Spleen (tissue), 11 donors: ENCODE measurements around the gene ABCC10. TPM values are rescaled to one million over a fixed set of nuclear protein-coding genes. Genes with fewer than 3 reads are reported as not detected.

Experiments
- DNase-seq: peaks from one replicate; pipeline ENCODE4 v3.0.0-alpha.2; 2020
- H3K27ac ChIP-seq, 8 donors: fragments of 200-600 bp; sonication (generic) in 7 of 8; 1 replicate in 4 of 8; 2 replicates in 4 of 8; pipeline versions ENCODE4 v1.5.0 to v1.8.0; 2016 to 2021; ENCODE audit warnings: inconsistent platforms in 4 of 8, mild to moderate bottlenecking in 4 of 8, moderate library complexity in 1 of 8
- H3K27me3 ChIP-seq, 7 donors: fragments of 200-600 bp; sonication (generic) in 6 of 7; replicated peaks in 1 of 7; 1 replicate in 4 of 7; 2 replicates in 3 of 7; pipeline versions ENCODE4 v1.5.0 to v1.8.0; 2016 to 2021; ENCODE audit warnings: inconsistent platforms in 3 of 7, mild to moderate bottlenecking in 1 of 7
- H3K36me3 ChIP-seq, 6 donors: fragments of 200-600 bp; sonication (generic) in 5 of 6; 1 replicate in 4 of 6; 2 replicates in 2 of 6; pipeline versions ENCODE4 v1.5.0 to v1.8.0; 2016 to 2021; ENCODE audit warnings: inconsistent platforms in 2 of 6
- H3K4me1 ChIP-seq, 6 donors: fragments of 200-600 bp; sonication (generic) in 5 of 6; 1 replicate in 3 of 6; 2 replicates in 3 of 6; pipeline versions ENCODE4 v1.5.0 to v1.8.0; 2016 to 2021; ENCODE audit warnings: inconsistent platforms in 3 of 6
- H3K4me3 ChIP-seq, 8 donors: fragments of 200-600 bp; sonication (generic) in 7 of 8; 1 replicate in 4 of 8; 2 replicates in 4 of 8; pipeline versions ENCODE4 v1.5.0 to v1.8.0; 2016 to 2021; ENCODE audit warnings: inconsistent platforms in 4 of 8, mild to moderate bottlenecking in 4 of 8, moderate library complexity in 2 of 8
- H3K9me3 ChIP-seq, 8 donors: fragments of 200-600 bp; sonication (generic) in 7 of 8; 1 replicate in 4 of 8; 2 replicates in 4 of 8; pipeline versions ENCODE4 v1.5.0 to v1.8.0; 2016 to 2021; ENCODE audit warnings: inconsistent platforms in 4 of 8
- POLR2A ChIP-seq, 3 donors: fragments of 450-650 bp; IDR thresholded peaks; one replicate each; pipeline ENCODE4 v1.5.1; 2017; ENCODE audit warnings: antibody characterized with exemption in 3 of 3, mild to moderate bottlenecking in 1 of 3
- POLR2AphosphoS5 ChIP-seq, 3 donors: sonication (generic); formaldehyde crosslinking; IDR thresholded peaks; one replicate each; pipeline ENCODE4 v1.5.1; 2017; ENCODE audit warnings: antibody characterized with exemption in 3 of 3
- WGBS, 5 donors: extraction: QIAGEN DNeasy Blood & Tissue Kit in 3 of 5; methylation state at CpG; one replicate each; pipeline versions ENCODE4 v1.1.5 to v1.1.7; 2013 to 2018; 5-methylcytosine and 5-hydroxymethylcytosine counted together
- intact Hi-C: fragments of 100-400 bp; cut with DNase I; formaldehyde crosslinking; loops from one replicate; pipeline ENCODE4 v1.15.0; 2023; ENCODE audit warnings: low total_unique reads
- polyA plus RNA-seq, 3 donors: library from polyadenylated mRNA; stranded (reverse); fragments of 200-250 nt; gene quantifications; one replicate each; pipeline ENCODE4 v1.2.1, GENCODE V29; 2013
- total RNA-seq, 7 donors: library from RNA; depleted of rRNA in 3 of 7; stranded (reverse); fragments of >200 nt in 3 of 7; fragmentation: NEBNext Ultra II Directional in 4 of 7; extraction: Animal tissue kit (Norgen Biotek cat#: 25700) in 4 of 7; gene quantifications; one replicate each; pipeline versions ENCODE4 v1.1.0 to v1.2.1, GENCODE V29; 2016 to 2021
- TF ChIP-seq, protein P1 (sequence below), 11 experiments: fragments of 200-600 bp in 7 of 11; fragments of 450-650 bp in 4 of 11; sonication (generic) in 4 of 11; IDR thresholded peaks in 8 of 11; conservative IDR thresholded peaks in 3 of 11; 1 replicate in 7 of 11; 2 replicates in 4 of 11; pipeline versions ENCODE4 v1.4.0 to v1.8.0; 2016 to 2021; ENCODE audit warnings: antibody characterized with exemption in 11 of 11, inconsistent platforms in 4 of 11, mild to moderate bottlenecking in 1 of 11
- donor health status: healthy with polysubstance abuse.
- donor health status: DM: no; HTN: no; CAD: no; lungs with moderate emphysema.
- donor health status: DM: no; HTN: no; CAD: no.
- donor health status: Bipolar disorder and iron deficiency.
- donor health status: healthy.
- donor health status: DM: no; HTN: no; CAD: no.
- donor health status: DM: yes; HTN: yes; CAD: no.

Gene ABCC10
- total and polyA plus RNA-seq, 10 donors: 13.1 to 52.6 (median 31.6) TPM

DNA sequence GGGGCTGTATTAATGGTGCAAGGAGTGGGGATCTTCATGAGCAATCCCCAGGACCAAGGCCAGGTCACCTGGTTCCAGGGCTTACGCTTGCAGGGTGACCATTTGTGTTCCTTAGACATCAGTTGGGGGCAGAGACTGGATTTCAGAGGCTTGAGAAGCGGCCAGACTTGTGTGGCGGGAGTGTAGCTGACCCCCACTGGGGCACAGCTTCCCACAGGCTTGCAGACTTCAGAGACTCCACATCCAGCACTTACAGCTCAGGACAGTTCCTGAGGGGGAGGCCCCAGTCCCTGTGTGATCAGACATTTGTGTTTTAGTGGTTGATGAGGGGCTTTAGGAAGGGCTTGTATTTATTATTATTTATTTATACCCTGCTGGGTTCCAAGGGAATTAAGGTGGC lies 65.3 kb downstream of the ABCC10 start:
- 80 to 89% (median 83%) methylated on average over 2 to 3 of the region's 3 CpGs for WGBS, 5 donors
- Histone ChIP-seq H3K9me3 (no peaks in the 10 kb centered on the region), H3K36me3 (peaks cover 0 to 36% (median 1%) of the 10 kb centered on the region in 6 donors), H3K27ac (peak overlapping the region in 1 of 8 donors; percentile 9), H3K4me1 (peaks cover 0 to 20% (median 14%) of the 10 kb centered on the region in 6 donors), H3K27me3 (no peaks in the 10 kb centered on the region), H3K4me3 (no peak overlapping the region)
- no peak for TF ChIP-seq POLR2AphosphoS5 (IDR thresholded peaks at IDR 0.05)
- TF ChIP-seq, protein P1, sequence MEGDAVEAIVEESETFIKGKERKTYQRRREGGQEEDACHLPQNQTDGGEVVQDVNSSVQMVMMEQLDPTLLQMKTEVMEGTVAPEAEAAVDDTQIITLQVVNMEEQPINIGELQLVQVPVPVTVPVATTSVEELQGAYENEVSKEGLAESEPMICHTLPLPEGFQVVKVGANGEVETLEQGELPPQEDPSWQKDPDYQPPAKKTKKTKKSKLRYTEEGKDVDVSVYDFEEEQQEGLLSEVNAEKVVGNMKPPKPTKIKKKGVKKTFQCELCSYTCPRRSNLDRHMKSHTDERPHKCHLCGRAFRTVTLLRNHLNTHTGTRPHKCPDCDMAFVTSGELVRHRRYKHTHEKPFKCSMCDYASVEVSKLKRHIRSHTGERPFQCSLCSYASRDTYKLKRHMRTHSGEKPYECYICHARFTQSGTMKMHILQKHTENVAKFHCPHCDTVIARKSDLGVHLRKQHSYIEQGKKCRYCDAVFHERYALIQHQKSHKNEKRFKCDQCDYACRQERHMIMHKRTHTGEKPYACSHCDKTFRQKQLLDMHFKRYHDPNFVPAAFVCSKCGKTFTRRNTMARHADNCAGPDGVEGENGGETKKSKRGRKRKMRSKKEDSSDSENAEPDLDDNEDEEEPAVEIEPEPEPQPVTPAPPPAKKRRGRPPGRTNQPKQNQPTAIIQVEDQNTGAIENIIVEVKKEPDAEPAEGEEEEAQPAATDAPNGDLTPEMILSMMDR (IDR thresholded peaks at IDR 0.05 in 8 of 11, conservative IDR thresholded peaks at IDR 0.05 in 3 of 11): no peak
- no peak for TF ChIP-seq POLR2A (IDR thresholded peaks at IDR 0.05)
- intact Hi-C loops: no loop called here
- no peak for DNase-seq

DNA sequence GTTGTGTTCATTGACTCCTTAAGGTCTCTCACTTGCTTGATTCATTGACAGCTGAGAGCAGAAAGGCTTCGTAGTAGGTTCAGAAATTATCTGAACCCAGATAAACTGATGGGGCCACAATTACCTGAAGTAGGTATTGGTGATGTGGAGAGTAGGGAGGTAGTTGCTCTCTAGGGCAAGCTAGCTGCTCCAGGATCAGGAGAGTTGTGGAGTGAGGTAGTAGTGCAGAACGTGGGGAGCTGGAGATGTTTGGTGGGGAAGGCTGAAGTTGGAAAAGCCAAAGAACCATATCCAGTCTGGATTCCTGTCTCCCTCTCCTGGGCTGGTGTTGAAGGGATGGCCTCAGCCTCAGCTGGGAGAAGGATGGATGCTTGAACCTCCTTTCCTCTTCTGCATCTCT lies 65.9 kb downstream of the ABCC10 start:
- Histone ChIP-seq H3K27me3 (no peaks in the 10 kb centered on the region), H3K9me3 (no peaks in the 10 kb centered on the region), H3K4me3 (no peak overlapping the region), H3K4me1 (peaks cover 0 to 20% (median 14%) of the 10 kb centered on the region in 6 donors), H3K36me3 (peaks cover 0 to 39% (median 6%) of the 10 kb centered on the region in 6 donors), H3K27ac (no peak overlapping the region)
- TF ChIP-seq POLR2A (IDR thresholded peaks at IDR 0.05) (no peak), POLR2AphosphoS5 (IDR thresholded peaks at IDR 0.05) (no peak)
- TF ChIP-seq, protein P1 (IDR thresholded peaks at IDR 0.05 in 8 of 11, conservative IDR thresholded peaks at IDR 0.05 in 3 of 11): no peak
- 83 to 94% (median 84%) methylated on average over 2 of the region's 2 CpGs for WGBS, 5 donors
- intact Hi-C loops: no loop called here
- DNase-seq: no peak

DNA sequence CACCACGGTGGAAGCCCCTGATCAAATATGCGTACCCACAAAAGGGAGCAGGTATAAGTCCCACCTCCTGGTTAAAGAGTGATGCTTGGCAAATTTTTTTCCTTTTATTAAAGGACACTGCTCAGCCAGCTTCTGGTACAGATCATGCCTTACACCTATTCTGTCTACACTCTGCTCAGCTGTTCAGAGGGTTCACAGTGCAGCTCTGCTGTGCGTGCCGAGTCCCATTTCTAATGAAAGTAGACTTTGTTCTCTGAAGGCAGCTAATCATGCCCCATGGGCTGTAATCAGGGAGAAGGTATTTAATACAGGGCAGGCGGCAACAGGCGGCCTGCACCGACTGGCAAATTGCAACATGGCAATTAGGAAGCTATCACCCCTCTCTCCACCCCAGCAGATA lies 66.5 kb downstream of the ABCC10 start:
- Histone ChIP-seq H3K36me3 (peaks cover 0 to 40% (median 11%) of the 10 kb centered on the region in 6 donors), H3K4me1 (peaks cover 0 to 20% (median 14%) of the 10 kb centered on the region in 6 donors), H3K27ac (no peak overlapping the region), H3K4me3 (no peak overlapping the region), H3K27me3 (no peaks in the 10 kb centered on the region), H3K9me3 (no peaks in the 10 kb centered on the region)
- intact Hi-C loops: no loop called here
- no peak for DNase-seq
- TF ChIP-seq, protein P1 (IDR thresholded peaks at IDR 0.05 in 8 of 11, conservative IDR thresholded peaks at IDR 0.05 in 3 of 11): no peak
- TF ChIP-seq POLR2AphosphoS5 (IDR thresholded peaks at IDR 0.05) (no peak), POLR2A (IDR thresholded peaks at IDR 0.05) (no peak)
- 89 to 95% (median 94%) methylated on average over 7 of the region's 7 CpGs for WGBS, 5 donors

DNA sequence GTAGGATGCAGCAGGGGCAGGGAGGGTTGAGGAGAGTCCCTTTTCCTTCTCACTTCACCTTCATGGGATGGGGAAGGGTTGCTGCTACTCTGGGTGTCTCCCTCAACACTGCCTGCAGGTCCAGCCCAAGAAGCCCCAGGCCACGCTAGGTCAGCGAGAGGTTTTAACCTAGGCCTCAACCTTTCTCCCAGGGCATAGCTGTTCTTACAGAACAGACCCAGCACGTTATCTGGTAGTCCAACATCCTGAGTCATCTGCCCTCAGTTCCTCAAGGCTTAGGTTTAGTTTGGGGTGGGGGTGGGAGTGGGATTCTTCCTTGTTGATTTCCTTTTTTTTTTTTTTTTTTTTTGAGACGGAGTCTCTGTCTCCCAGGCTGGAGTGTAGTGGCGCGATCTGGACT lies 67.0 kb downstream of the ABCC10 start:
- no peak overlapping the region for H3K27ac ChIP-seq
- peaks cover 0 to 23% (median 15%) of the 10 kb centered on the region in 6 donors for H3K4me1 ChIP-seq
- TF ChIP-seq, protein P1 (IDR thresholded peaks at IDR 0.05 in 8 of 11, conservative IDR thresholded peaks at IDR 0.05 in 3 of 11): no peak
- TF ChIP-seq POLR2AphosphoS5 (IDR thresholded peaks at IDR 0.05): no peak
- TF ChIP-seq POLR2A (IDR thresholded peaks at IDR 0.05): no peak
- H3K36me3 ChIP-seq: peaks cover 0 to 45% (median 16%) of the 10 kb centered on the region in 6 donors
- H3K27me3 ChIP-seq: no peaks in the 10 kb centered on the region
- no peak for DNase-seq
- H3K9me3 ChIP-seq: no peaks in the 10 kb centered on the region
- H3K4me3 ChIP-seq: no peak overlapping the region
- WGBS, 5 donors: 87 to 99% (median 92%) methylated on average over 5 to 6 of the region's 6 CpGs
- intact Hi-C loops: no loop called here
